Stimulated activated naive CD4-positive, alpha-beta T cell treated with Interleukin-2 at 50 U/mL for 16 hours (primary cell): ENCODE data around the gene CYTIP.
A peak's percentile ranks its signal among the peaks of the same experiment; 100 is the strongest.

Experiments used
- DNase-seq: peaks from one replicate; lab custom pipeline; 2025; lab: John Stamatoyannopoulos, UW

The CYTIP gene

DNA sequence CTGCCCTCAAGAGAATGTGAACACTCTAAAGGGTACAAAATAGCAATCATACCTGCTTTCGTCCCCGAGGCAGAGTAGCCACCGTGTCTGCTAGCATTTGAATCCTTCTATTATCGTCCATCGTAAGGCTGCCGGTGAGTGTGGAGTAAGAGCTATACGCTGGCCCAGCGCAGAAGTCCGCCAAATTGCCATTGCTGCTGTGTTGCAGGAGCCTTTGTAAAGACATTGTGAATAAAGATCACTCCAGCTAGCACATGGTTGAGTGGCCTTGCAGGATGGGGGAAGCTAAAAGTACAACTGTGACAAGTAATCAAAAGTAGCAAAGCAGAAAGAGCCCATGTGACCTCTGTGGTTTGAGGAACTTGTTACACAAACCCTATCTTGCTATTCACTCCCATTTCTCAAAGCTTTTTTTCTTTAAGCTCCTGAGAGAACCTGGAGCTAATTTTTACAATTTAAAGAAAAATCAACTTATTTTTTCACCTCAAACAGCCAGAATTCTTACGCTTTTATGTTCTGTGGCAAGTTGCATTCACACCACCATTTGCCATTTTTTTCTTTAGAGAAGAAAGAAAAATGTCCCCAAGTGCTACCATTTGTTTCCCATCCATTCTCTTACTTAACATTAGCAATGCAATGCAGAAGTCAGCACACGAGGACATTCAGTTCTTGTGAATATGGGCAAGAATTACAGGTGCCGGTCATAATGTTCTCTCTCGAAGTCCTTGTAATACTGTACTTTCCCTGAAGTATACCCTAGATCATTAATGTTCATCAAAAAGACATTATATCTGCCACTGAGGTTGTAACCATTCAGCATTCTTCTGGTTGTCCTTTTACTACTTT lies at the start of gene CYTIP:
Gene CYTIP, minus strand, starts transcription at position 295 of the 846 bp plus-strand sequence. Its CDS starts 69 bp downstream, at position 226.
- DNase-seq: peak; percentile 29

DNA sequence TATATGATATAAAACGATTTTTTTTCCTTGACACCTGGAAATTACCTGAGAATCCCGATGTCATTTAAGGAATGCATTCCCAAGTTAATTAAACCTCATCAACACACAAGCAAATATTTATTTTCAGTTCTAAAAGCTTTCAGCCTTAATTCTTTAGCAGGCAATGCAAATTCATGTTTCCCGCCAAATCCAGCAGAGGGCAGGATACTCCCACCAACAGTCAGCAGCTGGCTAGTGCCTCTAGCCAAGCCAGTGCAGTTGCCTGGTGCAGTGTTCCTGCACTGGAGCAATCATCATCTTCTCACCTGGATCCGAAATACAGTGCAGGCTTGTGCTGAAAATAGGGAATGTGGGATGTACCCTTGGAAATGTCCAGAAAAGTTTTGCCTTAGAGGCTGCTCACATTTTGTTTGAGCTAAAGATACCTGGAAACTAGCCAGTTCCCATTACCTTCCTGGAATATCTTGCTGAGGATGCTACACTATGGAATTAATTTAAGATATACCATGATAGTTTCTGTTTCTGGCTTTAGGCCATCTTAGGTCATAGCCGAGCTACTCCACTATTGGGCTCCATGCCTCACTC lies 48.4 kb upstream of the CYTIP start:
- DNase-seq: peak; percentile 66

DNA sequence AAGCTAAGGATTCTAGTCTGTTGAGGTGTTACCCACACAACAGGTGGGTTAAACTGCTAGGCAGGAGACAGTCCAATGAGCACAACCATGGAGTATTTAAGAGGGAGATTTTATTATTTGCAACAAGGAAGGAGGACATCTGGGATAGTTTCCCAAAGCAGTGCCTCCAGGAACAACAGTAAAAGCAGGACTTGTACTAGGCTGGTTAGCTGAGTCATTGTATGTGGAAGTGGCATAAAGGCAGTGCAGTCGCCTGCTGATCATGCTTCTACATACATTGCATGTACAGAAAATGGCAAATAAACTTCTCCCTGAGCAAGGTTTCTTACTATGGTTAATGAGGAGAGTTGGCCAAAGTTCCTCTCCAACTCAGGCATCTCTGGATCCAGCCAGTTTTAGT lies 46.1 kb upstream of the CYTIP start:
- DNase-seq: no peak

DNA sequence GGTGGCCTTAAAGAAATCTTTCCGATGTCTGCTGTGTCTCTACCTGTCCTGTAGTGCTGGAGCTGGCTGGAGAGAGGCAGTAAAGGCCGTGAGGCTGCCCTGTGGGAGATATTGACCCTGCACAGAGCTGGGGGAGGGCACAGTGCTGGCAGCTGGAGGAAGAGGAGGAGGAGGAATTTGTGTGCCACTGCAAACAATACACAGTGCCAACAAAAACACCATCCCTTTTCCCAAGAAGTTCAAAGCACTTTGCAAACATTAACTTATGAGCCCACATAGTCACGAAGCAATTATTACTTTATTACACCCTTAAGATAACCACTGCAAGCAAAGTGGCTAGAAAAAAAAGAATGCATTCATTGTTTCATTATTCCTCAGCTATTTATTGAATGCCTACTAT lies 45.0 kb upstream of the CYTIP start:
- DNase-seq: no peak

DNA sequence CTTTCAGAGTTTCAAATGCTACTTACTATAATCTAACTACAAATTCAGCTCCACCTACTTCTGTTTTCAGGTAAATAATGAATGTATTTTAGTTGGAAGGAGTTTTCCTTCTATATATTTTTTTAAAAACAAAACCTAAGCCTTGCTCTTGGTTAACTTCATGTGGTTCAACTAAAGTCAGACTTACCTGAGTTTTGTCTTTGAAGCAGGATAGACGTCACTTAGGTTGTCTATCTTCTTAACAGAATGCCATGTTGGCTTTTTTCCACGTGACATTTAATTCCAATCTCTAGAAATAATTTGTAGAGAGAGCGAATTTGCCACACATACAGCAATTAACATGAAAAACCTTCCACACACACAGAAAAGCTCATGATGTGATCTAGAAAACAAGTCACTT lies 43.9 kb upstream of the CYTIP start:
- DNase-seq: no peak

DNA sequence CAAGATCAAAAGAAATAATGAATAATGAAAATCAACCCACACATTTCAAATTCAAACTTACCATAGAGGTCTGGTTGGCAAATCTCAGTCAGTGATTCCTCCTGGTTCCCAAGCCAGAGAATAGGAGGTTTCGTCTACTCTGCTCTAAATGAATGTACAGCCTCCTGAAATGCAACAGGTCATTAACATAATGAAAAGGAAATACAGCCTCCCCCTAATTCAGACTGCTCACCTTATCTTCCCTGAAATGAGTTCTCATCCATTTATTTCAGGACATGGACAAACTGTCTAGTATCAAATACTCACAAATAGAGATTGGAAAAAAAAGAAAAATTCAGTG lies 43.4 kb upstream of the CYTIP start:
- DNase-seq: no peak

DNA sequence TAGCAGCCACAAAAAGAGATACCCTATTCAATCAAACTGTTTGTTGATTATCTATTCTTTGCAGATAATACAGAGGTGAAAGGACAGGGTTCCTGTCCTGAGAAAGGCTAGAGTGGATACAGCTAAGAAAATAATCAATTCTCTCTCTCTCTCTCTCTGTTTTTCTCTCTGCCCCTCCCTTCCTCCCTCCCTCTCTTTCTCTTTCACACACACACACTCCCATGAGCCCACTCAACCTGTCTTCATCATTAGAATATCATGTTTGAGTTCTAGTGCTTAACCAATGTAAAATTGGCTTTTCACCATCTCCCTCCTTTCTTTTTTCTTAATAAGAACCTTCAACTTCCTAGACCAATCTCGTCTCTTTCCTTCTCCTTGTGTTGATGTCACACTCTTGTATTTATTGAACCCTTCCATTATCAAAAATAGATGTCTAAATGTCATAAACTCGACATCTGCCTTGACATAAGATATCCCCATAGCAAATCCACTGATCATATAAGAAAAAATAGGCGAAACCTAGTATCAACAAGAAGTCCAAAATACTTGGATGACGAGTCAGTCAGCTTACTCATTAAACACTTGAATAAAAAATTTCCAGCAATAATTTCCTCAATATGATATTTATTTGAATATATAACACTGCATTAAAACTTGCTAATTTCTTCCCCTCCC lies 42.8 kb upstream of the CYTIP start:
- DNase-seq: no peak

DNA sequence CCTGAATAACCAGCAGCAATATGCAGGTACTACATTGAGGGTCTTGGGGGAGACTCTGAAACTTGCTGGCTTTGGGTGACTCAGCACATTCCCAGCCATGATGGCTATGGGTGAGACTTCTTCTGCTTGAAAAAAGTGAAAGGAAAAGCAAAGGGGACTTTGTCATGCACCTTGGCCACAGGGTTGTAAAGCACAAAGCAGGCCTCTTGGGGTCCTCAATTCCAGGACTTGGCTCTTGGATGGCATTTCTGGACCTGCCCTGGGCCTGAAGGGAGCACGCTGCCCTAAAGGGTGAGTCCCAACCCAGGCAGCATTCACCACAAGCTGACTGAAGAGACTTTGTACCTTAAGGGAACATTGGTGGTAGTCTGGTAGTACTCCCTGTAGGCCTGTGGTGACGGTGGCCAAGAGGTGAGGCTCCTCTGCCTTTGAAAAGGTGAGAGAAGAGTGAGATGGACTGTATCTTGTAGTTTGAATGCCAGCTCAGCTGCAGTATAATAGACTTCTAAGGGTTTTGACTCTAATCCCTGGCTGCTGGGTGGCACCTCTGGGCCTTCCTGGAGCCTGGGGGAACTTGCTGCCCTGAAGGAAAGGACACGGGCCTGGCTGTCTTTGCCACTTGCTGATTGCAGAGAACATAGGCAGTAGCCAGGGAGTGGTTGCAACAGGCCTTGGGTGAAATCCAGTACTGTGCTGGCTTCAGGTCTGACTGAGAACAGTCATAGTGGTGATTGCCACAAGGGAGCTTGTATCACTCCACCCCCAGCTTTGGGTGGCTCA lies 36.5 kb upstream of the CYTIP start:
- peak; percentile 26 for DNase-seq

DNA sequence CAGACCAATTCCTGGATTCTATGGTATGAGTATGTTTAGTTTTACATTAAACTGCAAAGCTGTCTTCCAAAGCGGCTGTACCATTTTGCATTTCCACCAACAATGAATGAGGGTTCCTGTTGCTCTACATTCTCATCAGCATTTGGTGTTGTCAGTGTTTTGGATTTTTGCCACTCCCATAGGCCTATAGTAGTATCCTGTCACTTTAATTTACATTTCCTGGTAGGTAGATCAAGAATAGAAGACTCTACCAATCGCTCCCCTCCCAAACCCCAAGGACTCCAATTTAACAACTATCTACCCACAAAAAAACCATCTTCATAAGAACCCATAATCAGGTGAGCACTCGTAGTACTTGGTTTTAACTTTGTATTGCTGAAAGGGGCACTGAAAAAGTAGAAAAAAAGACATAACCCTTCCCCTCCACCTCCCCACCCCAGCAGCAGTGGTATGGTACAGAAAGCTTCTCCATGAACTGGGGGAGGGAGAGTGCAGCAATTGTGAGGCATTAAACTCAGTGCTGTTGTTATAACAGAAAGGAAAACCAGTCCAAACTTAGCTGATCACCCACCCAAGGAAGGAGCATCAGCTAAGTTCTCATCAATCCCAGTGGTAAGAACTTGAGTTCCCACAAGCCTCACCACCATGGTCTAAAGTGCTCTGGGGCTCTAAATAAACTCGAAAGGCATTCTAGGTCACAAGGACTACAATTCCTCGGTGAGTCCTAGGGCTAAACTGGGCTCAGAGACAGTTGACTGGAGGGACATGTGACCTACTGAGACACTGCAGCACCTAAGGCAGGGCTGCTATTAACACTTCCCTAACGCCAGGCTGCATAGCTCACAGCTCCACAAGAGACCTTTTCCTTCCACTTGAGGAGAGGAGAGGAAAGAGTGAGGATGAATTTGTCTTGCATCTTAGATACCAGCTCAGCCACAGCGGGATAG lies 35.5 kb upstream of the CYTIP start:
- DNase-seq: no peak

DNA sequence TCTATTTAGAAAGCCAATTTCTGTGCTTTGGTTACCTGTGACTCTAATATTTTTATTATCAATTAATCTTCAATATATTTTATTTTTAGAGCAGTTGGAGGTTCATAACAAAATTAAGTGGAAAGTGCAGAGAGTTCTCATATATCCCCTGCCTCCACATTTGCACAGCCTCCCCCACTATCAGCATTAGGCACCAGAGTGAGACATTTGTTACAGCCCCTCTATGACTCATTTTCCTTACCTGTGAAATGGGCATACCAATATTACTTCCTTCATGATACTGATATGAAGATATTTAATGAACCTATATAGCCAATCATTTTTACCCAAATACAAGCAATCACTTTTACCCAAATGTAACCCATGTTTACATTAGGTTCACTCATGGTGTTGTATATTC lies 34.0 kb upstream of the CYTIP start:
- DNase-seq: peak; percentile 13

DNA sequence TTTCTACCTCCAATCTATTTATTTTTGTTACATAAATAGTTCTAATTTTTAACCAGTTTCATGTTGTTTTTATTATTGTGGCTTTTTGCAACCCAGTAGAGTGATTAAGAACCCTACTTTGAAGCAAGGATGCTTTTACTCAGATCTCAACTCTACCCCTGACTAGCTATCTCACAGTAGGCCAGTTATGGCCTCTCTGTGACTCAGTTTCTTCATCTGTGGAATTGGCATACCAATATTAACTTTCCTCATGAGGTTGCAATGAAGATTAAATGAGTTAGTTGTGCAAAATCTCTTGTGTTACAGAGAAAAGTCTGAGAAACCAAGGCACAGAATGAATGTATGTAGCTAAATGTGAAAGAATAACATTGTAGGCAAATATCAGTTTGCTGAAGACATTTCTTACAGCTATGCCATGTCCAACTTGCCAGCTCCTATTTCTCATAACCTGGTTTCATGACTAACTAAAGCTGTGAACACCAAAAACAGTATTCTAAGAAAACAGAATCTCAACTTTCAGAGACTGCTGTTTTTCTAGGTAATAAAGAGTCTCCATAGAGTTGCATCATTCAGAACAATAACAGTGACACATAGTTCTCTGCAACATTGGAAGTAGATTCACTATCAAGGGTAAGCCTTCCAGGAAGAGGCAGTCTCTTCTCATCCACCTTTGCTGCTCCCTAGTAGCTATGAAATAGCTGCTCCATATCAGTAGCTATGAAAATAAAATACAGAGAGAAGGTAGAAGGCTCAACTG lies 33.2 kb upstream of the CYTIP start:
- DNase-seq: no peak

DNA sequence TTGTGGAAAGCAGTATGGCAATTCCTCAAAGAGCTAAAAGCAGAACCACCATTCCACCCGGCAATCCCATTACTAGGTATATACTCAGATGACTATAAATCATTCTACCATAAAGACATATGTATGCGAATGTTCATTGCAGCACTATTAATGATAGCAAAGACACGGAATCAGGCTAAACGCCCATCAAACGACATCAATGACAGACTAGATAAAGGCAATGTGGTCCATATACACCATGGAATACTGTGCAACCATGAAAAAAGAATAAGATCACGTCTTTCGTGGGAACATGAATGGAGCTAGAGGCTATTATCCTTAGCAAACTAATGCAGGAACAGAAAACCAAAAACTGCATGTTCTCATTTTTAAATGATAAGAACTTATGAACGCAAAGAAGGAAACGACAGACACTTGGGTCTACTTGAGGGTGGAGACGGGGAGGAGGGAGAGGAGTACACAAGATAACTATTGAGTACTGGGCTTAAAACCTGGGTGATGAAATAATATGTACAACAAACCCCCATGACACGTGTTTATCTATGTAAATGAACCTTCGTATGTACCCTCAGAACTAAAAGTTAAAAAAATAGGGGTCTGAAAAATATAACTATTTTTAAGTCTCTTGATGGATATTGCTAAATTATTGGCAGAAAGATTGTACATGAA lies 32.0 kb upstream of the CYTIP start:
- DNase-seq: no peak

DNA sequence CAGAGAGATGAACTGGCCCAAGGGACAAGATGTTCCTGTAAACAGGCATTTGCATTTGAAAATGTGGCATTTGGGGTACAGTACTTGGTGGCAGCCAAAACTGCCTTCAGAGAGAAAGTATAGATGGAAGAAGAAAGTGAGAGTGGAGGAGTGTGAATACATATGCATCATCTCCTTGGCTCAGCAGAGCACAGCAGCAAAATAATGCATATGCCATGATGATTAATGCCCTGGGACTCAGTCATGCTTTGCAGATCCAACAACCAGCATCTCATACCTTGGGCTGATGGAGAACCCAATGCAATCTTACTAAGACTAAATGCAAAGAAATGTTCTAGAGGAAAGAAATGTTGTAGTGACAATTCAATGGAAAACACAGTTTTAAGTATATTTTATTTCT lies 29.7 kb upstream of the CYTIP start:
- DNase-seq: no peak

DNA sequence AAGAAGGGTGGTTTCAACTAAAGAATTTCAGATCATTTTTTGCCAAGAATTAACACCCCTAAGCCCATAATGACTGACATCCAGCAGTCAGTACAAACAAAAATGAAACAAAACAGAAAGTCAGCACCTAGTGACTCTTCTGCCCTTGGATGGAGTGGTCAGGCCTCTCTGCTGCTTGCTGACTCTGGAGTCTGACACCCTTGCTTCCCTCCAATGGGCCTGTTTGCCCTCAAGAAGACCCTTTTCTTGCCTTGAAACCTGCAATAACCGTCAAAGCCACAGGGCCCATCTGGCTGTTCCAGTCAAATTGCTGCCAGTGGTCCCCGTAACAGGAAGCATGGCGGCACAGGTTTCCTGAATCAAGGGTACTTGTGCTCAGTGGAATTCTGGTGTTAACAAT lies 27.2 kb upstream of the CYTIP start:
- DNase-seq: no peak

DNA sequence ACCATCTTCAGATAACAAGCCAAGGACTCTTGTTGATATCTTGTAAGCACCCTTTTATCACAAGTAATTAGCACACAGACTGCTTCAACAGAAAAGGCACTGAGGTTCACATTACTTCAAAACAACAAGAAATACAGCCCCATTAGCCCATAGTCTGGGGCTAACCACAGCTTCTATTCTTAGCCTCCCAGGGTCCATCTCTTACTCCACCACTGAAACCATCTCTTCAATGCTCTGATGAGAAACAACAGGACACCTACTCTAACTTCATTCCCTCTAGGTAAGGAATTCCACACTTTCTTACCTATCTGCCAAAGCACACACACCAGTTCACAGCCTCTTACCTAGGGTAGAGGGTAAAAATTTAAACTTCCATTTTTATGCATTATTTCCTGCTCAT lies 26.4 kb upstream of the CYTIP start:
- no peak for DNase-seq

DNA sequence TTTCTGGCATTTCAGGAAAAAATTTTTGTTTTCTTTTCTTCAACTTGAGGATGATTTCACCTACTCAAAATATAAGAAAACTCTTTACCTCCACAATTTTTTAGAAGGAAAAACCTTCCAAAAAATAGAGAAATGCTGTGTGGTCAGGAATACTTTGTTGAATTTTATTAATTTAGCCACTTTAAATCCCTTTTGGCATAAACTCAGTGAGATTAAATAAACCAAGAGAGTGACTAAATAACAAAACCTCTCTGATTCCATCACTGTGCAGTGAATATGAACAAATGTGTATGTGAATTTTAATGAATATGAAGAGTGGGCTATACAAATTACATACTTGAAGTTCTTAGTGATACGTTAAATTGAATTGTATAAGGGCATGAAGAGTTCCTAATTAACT lies 25.8 kb upstream of the CYTIP start:
- no peak for DNase-seq

DNA sequence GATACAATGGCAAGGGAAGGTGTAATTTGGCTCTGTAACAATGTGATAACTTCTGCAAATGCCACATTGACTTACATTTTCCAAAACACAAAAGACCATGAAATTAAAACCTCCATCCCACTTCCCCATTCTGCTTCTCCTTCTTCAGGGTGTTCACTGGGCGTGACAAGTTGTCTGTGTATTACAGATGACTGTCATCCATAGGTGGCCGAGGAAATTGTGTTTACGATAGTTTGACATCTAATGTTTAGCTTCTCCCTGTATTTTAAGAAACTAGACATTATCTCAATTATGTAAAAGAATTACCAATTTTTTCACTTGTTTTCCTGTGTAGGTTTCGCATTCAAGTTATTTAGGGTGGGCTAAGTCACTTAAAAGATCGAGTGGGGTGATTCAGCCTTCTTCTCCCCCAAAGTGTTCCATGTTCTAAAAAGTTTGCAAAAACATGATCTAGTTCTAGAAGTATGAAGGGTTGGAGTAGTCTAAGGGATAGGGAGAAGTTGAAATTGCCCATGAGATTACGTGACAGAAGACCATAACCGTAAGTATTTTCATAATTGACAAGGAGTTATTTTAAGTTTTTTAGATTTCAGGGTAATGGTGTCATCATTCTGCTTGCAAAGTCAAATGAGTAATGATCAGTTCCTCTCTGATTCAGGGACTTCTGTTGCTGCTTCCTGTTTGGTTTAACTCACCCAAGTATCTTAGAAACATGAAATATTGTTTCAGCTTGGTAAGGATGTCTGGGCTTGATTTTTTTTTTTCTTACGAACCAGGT lies 25.2 kb upstream of the CYTIP start:
- no peak for DNase-seq

DNA sequence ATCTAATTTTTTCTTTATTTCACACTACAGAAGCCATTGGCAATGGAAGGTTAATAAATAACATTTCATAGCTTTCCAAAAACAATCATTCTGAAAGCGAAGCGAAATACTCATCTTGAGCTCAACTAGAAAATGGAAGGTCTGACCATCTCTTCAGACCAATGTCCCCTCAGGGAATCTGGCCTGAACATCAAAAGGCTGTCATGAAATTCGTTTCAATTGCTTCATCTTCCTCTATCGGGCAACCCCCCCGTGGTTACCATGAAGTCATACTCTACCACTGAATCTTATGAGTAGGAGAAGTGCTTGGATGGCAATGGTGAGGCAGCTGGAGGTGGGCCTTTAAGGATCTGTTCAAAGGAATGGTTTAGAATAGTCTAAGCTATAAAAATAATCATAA lies 22.9 kb upstream of the CYTIP start:
- peak; percentile 11 for DNase-seq

DNA sequence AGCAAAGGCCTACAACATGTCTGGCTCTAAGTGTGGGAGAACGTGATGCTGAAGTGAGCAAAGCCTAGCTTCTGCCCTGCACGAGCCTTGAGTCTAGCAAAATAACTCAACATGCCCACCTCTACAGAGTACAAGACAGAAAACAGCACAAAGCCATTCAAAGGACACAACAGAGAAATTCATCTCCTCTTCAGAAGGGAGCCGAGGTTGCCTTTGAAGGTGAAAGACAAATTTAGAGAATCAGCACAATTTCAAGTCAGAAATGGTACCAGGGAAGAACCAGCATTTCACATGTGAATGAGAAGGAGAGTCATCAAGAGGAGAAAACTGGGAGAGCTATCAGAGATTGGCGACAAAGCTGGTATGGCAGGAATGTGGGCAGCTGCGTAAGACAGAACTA lies 21.7 kb upstream of the CYTIP start:
- no peak for DNase-seq
